ENCODE measurements around the gene ADRM1. TPM values are rescaled to one million over a fixed set of nuclear protein-coding genes. Genes with fewer than 3 reads are reported as not detected.

ADRM1 gene
- total RNA-seq, 1 donor from 2014 or later: 69.4 TPM

DNA sequence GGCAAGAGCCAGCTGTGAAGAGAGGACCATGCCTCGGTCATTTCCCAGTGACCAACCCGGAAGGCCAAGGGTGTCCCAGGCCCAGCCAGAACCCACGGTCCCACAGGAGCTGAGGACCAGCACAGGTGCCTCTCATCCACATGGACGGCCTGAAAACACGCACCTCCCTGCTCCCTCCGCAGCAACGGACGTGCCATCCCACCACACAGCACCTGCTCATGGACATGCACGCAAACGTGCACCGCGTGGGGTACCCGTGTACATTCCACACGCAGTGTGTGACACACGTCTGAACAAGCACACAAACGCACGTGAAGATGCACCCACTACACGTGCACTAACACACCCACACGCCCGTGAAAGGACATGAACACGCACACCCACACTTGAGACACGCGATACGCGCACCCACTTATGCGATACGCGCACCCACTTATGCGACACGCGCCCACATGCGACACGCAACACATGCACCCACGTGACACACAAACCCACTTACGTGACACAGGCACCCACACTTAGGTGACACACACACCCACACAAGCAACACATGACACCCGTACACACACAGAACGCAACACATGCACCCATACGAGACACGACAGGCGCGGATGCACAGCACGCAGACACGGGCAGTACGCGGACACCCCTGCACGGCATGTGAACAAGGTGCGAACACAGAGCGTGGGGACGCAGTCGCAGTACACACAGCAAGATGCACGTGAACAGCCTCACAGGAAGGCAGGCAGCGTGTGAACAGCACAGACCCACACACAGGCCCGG, 34.2 kb downstream of the ADRM1 start:
- DNase-seq (ENCODE audit: low read depth in 2 of 2): no peak

DNA sequence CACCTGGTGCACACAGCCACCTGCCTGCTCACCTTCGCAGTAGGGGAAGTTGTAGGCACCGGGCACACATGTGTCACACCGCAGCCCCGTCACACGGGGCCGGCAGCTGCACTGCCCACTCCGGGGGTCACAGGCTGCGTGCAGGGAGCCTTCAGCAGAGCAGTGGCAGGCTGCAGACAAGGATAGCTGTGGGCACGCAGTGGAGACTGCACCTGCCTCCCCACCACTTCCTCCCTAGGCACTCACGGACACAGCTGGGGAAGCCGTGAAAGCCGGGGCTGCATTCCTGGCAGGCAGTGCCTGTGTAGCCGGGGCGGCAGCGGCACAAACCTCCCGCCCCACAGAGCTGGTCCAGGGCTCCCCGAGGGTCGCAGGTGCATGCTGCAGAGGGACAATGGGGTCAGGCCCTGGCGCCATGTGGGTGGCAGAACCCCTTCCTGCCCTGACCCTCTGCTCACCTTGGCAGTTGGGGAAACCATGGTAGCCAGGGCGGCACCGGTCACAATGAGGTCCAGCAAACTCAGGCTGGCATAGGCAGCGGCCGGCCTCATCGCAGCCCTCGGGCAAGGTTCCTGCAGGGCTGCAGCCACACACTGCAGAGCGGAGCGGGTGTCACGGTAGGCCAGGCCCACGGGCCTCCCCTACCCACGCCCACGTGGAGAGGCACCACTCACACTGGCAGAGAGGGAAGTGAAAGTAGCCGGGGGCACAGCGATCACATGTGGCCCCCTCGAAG, 34.9 kb downstream of the ADRM1 start:
- DNase-seq (ENCODE audit: low read depth in 2 of 2): no peak

GRCh38 chr20:62338294-62338620, 35.5 kb downstream of the ADRM1 start:
- DNase-seq (ENCODE audit: low read depth in 2 of 2): no peak

- no peak for DNase-seq (ENCODE audit: low read depth in 2 of 2)
Observed at GRCh38 chr20:62339647-62340062, 36.9 kb downstream of the ADRM1 start.

GRCh38 chr20:62342910-62343309, 40.1 kb downstream of the ADRM1 start:
- no peak for DNase-seq (ENCODE audit: low read depth in 2 of 2)

DNA sequence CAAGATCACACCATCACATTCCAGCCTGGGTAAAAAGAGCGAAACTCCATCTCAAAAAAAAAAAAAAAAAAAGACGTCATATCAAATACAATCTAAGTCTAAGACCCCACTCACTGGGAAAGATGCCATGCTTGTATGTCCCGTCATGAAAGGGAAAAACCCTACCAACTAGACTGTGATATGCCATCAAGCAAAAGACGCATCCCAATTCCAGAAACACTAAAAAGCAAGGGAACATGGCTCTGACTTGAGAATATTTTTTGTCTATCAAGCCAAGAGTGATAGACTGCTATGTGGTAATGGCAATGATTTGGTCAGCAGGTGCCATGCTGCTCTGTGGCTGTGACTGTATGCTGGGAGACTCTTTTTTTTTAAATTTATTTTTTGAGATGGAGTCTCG, 41.3 kb downstream of the ADRM1 start:
- DNase-seq (ENCODE audit: low read depth in 2 of 2): no peak

- DNase-seq (ENCODE audit: low read depth in 2 of 2): no peak
Observed at GRCh38 chr20:62344782-62345181, 42.0 kb downstream of the ADRM1 start.

- DNase-seq (ENCODE audit: low read depth in 2 of 2): no peak
Observed at GRCh38 chr20:62345681-62346370, 43.0 kb downstream of the ADRM1 start.

GRCh38 chr20:62346398-62347150, 43.8 kb downstream of the ADRM1 start:
- no peak for DNase-seq (ENCODE audit: low read depth in 2 of 2)

GRCh38 chr20:62347151-62347404, 44.3 kb downstream of the ADRM1 start:
- no peak for DNase-seq (ENCODE audit: low read depth in 2 of 2)

GRCh38 chr20:62347445-62347844, 44.6 kb downstream of the ADRM1 start:
- no peak for DNase-seq (ENCODE audit: low read depth in 2 of 2)

DNA sequence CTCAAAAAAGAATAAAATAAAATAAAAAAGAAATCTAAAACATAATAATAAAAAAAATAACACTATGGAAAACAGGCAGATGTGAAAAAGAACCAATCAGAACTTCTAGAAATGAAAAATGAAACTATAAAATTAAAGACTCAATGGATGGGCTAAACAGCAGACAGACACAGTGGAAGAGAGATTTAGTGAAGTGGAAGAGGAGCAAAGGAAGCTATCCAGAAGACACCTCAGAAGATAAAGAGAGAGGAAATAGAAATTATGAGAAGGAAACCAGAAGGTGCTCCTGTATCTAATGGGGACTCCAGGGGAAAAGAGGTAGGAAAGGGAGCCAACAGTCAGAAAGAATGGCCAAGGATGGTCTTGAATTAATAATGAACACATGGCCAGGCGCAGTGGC, 45.8 kb downstream of the ADRM1 start:
- no peak for DNase-seq (ENCODE audit: low read depth in 2 of 2)

DNA sequence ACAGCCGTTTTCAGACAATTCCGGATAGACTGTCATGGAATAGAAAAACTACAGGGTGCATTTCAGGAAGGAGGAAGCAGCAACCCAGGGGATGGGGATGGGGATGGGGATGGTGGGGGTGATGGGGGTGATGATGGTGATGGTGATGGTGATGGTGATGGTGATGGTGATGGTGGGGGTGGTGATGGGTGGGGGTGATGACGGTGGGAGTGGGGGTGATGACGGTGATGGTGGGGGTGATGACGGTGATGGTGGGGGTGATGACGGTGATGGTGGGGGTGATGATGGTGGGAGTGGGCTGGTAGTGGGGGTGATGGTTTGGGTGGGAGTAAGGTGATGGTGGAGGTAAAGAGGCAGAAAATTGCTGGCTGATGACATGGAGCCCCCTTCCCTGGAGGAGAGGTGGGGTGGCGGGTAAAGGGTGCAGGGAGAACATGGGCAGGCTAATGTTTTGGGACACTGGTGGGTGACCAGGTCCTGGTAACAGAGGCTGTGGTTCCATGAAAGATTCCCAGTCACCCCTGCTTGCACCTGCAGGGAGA, 46.8 kb downstream of the ADRM1 start:
- no peak for DNase-seq (ENCODE audit: low read depth in 2 of 2)

- DNase-seq (ENCODE audit: low read depth in 2 of 2): no peak
Observed at GRCh38 chr20:62350098-62350628, 47.4 kb downstream of the ADRM1 start.

DNA sequence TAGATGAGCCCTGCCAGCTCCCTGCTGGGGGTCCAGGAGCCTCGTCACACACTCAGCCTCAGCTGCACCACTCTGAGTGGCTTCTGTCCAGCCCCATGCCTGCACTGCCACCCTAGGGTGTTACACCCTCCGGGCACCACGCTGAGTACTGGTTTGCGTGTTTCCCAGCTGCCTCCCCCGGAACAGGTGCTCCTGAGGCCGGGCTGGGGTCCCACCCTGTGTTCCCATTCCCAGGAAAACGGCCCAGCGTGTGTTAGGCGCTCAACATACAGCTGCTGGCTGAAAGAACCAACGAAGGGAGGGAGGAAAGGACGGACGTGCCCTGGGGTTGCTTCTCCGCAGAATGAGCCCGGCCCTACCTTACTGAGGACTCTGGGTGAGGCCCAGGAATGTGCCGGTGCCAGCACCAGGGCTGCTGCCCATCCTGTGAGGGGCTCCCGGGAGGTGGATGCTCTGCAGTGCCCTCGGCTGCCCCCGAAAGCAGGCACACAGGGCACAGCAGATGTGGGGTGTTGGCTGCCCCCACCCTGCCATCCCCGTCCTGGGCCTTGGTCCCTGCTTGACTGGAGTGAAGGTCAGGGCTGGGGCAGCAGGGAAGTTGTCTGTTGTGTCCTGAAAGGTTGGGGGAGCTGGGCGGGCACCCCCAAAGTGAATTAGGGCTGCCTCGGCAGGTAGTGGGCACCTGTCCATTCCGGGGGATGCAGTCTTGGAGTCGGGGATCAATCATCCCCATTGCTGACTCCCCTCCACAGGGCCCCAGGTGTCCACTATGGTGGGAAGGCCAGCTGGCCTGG, 48.0 kb downstream of the ADRM1 start:
- DNase-seq (ENCODE audit: low read depth in 2 of 2): no peak

- no peak for DNase-seq (ENCODE audit: low read depth in 2 of 2)
Observed at GRCh38 chr20:62351469-62352401, 48.9 kb downstream of the ADRM1 start.

DNA sequence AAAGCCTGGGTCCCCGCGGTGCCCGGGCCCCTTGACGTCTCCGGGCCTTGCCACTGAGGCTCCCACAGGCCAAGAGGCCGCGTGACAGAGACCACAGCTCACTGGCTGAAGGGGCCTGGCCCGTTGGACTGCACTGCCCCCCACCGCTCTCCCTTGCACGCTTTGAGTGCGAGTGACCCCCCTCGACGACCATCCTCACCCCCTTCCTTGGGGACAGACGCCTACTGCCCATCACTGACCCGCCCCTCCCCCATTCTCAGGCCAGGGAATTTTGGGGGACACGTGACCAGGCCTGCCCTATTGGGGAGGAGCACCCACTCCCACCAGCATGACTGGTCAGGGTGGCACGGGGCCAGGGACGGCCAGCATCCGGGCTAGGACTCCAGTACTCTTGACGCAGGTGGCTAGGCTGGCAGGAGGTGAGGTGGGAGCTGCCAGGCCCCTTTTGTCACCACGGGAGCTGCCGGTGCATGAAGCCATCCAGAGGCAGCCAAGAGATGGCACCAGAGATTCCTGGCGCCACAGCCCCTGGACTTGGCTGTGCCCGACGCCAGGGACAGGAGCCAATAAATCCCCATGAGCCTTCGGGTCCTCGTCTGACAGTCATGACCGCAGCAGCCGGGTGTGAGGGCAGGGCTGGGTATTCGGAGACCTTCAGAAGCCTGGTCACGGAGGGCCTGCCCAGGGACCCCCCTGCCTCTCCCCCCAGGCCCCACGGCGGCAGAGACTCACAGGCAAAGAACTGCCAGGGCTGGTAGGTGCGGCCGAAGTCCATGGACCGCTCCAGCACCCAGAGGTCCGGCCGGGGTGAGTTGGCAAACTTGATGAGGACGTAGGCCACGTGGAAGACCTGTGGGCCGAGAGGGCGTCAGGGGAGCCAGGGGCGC, 49.8 kb downstream of the ADRM1 start:
- peak; percentile 30 to 57 for DNase-seq (ENCODE audit: low read depth in 2 of 2)

DNA sequence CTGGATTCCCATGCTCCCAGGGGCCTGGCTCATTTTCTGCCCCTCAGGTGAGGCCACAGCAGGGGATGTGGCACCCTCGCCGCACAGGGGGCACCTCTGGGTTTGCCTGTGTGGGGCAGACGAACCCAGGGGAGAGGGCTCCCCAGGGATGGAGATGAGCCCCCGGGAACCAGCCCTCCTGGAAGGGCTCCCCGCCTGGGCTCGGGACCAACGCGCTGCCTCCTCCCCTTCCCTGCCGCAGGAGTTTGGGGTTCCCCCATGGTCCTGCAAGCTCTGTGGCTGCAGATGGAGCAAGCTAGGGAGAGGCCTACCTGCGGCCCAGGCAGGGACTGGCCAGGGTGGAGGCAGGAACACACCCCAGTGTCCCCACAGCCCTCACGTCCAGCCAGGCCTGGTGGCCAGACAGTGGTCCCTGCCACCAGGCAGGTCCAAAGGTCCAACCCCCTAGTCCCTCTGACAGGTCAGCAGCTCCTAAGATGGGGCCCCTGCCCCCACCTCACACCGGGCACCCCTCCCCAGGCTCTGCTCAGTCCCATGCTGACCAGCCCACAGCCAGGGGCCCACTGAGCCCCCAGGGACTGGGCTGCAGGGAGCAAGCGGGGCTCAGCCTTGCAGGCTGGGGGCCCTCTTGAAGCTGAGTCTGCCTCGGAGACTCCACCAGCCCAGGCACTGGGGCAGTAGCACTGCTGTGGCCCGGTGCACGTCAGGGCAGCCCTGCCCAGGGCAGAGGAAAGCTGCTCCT, 50.7 kb downstream of the ADRM1 start:
- no peak for DNase-seq (ENCODE audit: low read depth in 2 of 2)
